GM19099 (cell line): ENCODE data around the gene PIGU.

Experiments
- POLR2A ChIP-seq: IDR thresholded peaks from 3 replicates; pipeline ENCODE4 v1.6.1; 2011; ENCODE audit warnings: low read depth; ENCODE audit not compliant: insufficient read length; ENCODE audit errors: extremely low read depth

Gene PIGU

GRCh38 chr20:34607066-34607465, 69.8 kb downstream of the PIGU start:
- TF ChIP-seq POLR2A = no peak

DNA sequence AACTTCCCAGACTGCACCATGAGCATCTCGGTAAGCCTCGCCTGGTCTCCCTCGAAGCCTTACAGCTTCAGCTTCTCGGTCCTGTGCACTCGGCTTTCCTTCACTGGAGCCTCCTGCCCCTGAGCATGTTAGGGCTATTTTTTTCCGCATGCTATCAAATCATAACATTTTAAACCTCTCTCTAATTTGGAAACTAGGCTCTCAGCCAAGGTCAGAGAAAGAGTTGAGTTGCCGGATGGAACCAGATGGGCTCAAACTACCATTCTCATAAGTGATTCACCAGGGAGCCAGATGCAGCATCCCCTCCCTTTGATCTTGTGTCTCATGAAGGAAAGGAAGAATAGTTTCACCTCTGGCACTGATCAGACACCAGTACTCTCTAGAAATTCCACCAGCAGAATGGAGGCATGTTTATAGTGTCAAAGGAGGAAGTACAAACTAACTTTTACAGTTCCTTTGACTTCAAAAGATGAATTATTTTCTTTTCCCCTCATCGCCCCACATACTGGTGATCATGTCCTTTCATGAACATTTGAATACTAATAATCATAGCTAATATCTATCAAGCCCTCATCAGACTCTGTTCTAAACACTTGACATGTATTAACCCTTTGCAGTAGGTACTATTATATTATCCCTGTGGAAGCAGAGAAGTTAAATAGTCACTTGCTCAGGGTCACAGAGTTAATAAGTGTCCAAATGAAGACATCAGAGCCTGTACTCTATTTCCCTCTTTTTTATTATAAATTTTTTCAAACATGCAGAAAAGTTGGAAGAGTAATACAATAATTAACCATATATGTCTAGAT, 71.7 kb downstream of the PIGU start:
- no peak for TF ChIP-seq POLR2A

DNA sequence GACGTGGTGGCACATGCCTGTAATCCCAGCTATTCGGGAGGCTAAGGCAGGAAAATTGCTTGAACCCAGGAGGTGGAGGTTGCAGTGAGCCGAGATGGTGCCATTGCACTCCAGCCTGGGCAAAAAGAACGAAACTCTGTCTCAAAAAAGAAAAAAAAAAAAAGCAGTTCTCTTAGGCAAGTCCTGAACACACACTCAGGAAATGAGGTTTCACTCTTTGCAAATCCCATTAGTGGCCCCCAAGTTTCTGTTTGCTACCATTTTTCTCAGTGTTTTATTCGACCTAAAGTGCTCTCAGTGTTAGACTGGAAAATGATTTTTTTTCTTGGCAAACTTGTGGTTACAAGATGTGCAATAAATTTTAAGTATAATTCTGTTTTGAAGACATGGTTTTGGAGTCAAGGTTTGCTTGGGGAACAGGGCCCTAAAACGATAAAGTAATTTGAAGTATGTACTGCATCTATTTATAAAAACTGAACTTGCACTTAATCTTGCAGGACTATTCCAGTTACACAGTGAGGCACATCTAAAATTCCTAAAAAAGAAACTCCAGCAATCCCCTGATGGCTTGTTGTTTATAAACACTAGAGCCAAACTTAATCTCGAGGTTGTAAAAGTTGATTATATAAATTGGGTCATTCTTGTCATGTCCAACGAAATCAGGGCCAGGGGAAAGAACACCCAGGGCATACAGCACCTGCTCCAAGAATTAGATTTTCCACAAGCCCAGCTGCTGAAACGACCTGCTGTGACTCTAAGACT, 75.8 kb downstream of the PIGU start:
- no peak for TF ChIP-seq POLR2A

GRCh38 chr20:34595377-34596184, 81.3 kb downstream of the PIGU start:
- TF ChIP-seq POLR2A = no peak

DNA sequence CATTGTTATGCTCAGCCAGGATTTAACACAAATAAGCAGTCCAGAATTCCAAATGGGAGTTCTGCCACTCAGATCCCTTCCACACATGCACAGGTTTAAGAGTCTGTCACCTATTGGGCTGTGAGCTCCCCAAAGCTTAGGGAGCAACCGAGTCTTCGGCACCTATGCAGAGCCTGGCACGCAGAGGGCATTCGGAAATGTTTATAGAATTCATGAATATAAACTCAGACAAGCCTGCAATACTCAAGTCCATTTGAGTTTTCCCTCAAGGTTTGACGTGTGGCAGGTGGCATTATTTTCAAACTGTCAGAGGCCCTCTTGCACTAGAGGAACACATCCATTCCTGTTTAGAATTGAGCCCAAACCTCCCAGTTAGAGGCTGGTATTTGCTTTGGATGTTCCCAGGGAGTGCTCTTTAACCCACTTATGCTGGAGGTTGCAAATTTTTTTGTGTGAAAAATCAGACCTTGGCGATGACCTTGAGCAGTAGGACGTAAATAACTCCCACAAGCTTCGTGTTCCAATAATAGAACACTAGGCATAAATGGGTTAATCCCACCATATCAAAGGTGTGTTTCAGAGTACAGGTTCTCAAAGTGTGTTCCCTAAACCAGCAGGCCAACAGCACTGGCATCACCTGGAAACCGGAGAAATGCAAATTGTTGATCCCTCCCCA, 90.3 kb downstream of the PIGU start:
- no peak for TF ChIP-seq POLR2A

- no peak for TF ChIP-seq POLR2A
These were observed 91.9 kb downstream of the PIGU start for GRCh38 chr20:34585019-34585418.

DNA sequence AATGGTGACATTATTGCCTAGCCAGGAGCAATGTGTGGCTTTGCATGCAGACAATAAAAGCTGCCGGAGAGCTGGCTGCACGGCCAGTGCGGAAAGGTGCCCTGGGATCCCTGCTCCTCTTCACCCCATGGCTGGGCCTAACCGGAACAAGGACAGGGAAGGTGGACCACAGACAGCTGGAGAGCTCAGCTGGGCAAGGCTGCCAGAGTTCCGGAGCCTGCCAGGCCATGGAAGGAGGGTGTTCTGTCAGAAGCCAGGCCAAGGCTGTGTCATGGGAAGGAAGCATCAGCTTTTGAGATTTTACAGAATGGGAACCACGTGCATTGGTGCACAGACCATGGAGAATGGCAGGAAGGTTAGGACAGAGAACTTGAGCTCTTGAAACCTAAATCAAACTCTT, 93.3 kb downstream of the PIGU start:
- TF ChIP-seq POLR2A = no peak

- TF ChIP-seq POLR2A = no peak
These were observed 94.0 kb downstream of the PIGU start for GRCh38 chr20:34582911-34583310.

GRCh38 chr20:34582221-34582620, 94.7 kb downstream of the PIGU start:
- TF ChIP-seq POLR2A = no peak

- no peak for TF ChIP-seq POLR2A
These were observed 95.3 kb downstream of the PIGU start for GRCh38 chr20:34581341-34582184.

GRCh38 chr20:34579979-34580940, 96.6 kb downstream of the PIGU start:
- no peak for TF ChIP-seq POLR2A

DNA sequence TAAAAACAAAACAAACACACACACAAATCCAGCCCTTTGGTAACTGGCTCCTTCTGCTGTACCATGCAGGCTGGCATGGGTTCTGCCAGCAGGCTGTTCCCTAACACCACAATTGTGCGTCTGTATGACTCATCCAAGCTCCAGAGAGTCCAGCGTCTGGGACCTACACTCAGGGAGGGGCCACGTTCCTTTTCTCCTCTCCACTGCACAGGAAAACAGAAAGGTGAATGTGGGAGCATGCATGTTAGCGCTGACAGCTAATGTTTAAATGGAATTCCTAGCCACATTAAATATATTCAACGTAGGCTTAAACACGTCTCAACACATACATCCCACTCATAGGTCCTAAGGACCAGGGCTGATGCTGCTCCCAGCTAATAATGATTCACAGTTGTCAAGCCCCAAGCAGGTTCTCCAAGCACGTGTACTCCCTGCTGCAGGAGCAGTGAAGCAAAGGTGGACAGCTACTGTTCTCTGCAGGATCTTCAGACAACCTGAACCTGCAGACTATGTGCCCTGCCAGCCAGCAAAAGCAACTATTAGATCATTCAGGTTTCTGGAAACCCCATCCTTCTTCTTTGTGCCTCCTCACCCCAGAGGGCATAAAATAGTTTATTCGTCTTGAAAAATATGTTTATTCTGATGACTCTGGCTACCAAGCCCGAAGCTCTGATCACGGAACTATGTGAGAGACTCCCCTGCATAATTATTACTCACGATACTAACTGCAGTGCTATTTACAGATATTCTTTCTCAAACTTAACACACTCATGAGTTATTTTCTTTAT, 97.5 kb downstream of the PIGU start:
- no peak for TF ChIP-seq POLR2A

DNA sequence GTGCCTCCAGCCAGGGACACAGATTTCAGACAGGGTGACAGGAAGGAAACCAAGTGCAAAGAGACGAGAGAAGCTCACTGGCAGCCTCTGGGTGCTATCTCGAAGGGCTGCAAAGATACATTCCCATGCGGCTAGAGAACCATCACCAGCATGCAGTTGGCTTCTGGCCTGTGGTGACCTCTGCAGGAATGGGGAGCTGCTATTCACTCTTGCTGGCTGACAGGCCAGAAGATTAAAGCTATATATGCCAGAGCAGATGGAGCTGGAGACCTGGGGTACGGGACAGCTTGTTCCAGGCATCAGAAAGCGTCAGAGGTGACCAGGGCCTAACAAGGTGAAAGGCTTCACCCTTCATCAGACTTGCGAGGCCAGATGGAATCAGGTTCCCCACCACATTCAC, 98.4 kb downstream of the PIGU start:
- TF ChIP-seq POLR2A = no peak

DNA sequence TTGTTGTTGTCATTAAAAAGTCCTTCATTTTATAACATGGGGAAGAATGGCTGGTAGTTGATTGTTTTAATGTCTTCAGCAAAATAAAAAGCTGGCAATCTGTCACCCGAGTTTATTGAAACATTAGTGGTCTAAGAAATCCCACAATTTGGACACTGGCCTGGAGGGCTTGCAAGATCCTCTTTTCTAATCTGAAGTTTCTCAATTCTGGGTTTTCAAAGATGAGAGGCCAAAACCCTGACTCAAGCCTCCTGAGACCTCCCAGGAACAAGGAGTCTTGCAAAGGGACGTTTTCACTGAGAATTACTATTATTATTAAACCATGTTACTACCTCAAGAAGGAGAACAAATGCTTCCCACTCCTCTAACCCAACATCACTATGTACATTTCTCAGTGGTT, 98.9 kb downstream of the PIGU start:
- TF ChIP-seq POLR2A = no peak
